NB4 (cell line): ENCODE measurements around the gene SERGEF.

Experiments
- CTCF ChIP-seq: IDR thresholded peaks from one replicate; pipeline ENCODE4 v1.5.1; 2012; ENCODE audit warnings: low read depth, low read length
- MAX ChIP-seq: IDR thresholded peaks from 2 replicates; pipeline ENCODE4 v1.6.1; 2011; ENCODE audit warnings: low read depth, low read length
- MYC ChIP-seq: IDR thresholded peaks from 2 replicates; pipeline ENCODE4 v1.6.1; 2011; ENCODE audit warnings: low read depth, low read length
- POLR2A ChIP-seq: IDR thresholded peaks from 2 replicates; pipeline ENCODE4 v1.6.1; 2011; ENCODE audit warnings: mild to moderate bottlenecking; ENCODE audit not compliant: insufficient read length; ENCODE audit errors: extremely low read depth

GRCh38 chr11:17927681-17928343 lies 85.0 kb downstream of the SERGEF start:
- no peak for TF ChIP-seq MYC
- no peak for TF ChIP-seq CTCF
- TF ChIP-seq POLR2A = no peak
- TF ChIP-seq MAX = no peak
